Gastroesophageal sphincter (tissue), 4 donors: ENCODE results near the gene HESX1. TPM values are rescaled to one million over a fixed set of nuclear protein-coding genes. Genes with fewer than 3 reads are reported as not detected.
A peak's percentile ranks its signal among the peaks of the same experiment; 100 is the strongest.

Experiments
- ATAC-seq: fragments of 150-250 bp; one replicate; pipeline ENCODE4 v1.9.1; 2016; ENCODE audit warnings: mild to moderate bottlenecking, moderate library complexity
- H3K27ac ChIP-seq, 4 donors: fragments of 200-600 bp; sonication (generic) in 3 of 4; 1 replicate in 3 of 4; 2 replicates in 1 of 4; pipeline ENCODE4 v1.5.1; 2016 to 2019
- H3K27me3 ChIP-seq: fragments of 200-600 bp; sonication (generic); one replicate; pipeline ENCODE4 v1.5.1; 2019
- H3K36me3 ChIP-seq, 2 donors: fragments of 200-600 bp; sonication (generic); one replicate each; pipeline ENCODE4 v1.5.1; 2019; ENCODE audit warnings: control low read depth in 1 of 2
- H3K4me1 ChIP-seq, 3 donors: fragments of 200-600 bp; sonication (generic); 1 replicate in 2 of 3; 2 replicates in 1 of 3; pipeline ENCODE4 v1.5.1; 2016 to 2019; ENCODE audit warnings: control low read depth in 2 of 3
- H3K4me3 ChIP-seq, 2 donors: fragments of 200-600 bp; sonication (generic); one replicate each; pipeline ENCODE4 v1.5.1; 2019; ENCODE audit warnings: mild to moderate bottlenecking in 1 of 2, moderate library complexity in 1 of 2
- H3K9me3 ChIP-seq, 3 donors: fragments of 200-600 bp; sonication (generic); one replicate each; pipeline ENCODE4 v1.5.1; 2017 to 2019; ENCODE audit warnings: control low read depth in 2 of 3
- CTCF ChIP-seq, 4 experiments: fragments of 200-600 bp in 2 of 4; fragments of 450-650 bp in 2 of 4; sonication (generic) in 1 of 4; IDR thresholded peaks; one replicate each; pipeline ENCODE4 v1.5.1; 2017 to 2019; ENCODE audit warnings: antibody characterized with exemption in 4 of 4, mild to moderate bottlenecking in 2 of 4, moderate library complexity in 2 of 4
- EP300 ChIP-seq: sonication (generic); formaldehyde crosslinking; IDR thresholded peaks from one replicate; pipeline ENCODE4 v1.6.1; 2017; ENCODE audit warnings: antibody characterized with exemption, mild to moderate bottlenecking
- POLR2A ChIP-seq, 2 donors: fragments of 450-650 bp; IDR thresholded peaks; one replicate each; pipeline ENCODE4 v1.6.1; 2017; ENCODE audit warnings: antibody characterized with exemption in 2 of 2, mild to moderate bottlenecking in 2 of 2, moderate library complexity in 1 of 2
- POLR2AphosphoS5 ChIP-seq: sonication (generic); formaldehyde crosslinking; IDR thresholded peaks from one replicate; pipeline ENCODE4 v1.6.1; 2017; ENCODE audit warnings: antibody characterized with exemption
- WGBS, 2 donors: methylation state at CpG; one replicate each; pipeline ENCODE4 v1.1.5; 2018; ENCODE audit warnings: low coverage in 1 of 2; 5-methylcytosine and 5-hydroxymethylcytosine counted together
- total RNA-seq, 4 donors: library from RNA; depleted of rRNA; stranded (reverse); fragments of >200 nt; gene quantifications; one replicate each; pipeline ENCODE4 v1.1.0, GENCODE V29; 2016

Gene HESX1
- total RNA-seq, 4 donors from 2014 or later = not detected

GRCh38 chr3:57230006-57230405 lies 30.2 kb upstream of the HESX1 start:
- H3K9me3 ChIP-seq = no peaks in the 10 kb centered on the region
- peak overlapping the region in 2 of 4 donors; percentile 95 to 98 for H3K27ac ChIP-seq
- no peaks in the 10 kb centered on the region for H3K27me3 ChIP-seq
- no peak for ATAC-seq
- WGBS, 2 donors = 83 to 86% methylated on average over 2 of the region's 2 CpGs
- H3K4me1 ChIP-seq = peaks cover 0 to 66% (median 9%) of the 10 kb centered on the region in 3 donors
- TF ChIP-seq CTCF (IDR thresholded peaks at IDR 0.05) (no peak), POLR2AphosphoS5 (no peak), EP300 (no peak), POLR2A (IDR thresholded peaks at IDR 0.05) (no peak)
- H3K36me3 ChIP-seq = no peaks in the 10 kb centered on the region
- H3K4me3 ChIP-seq = no peak overlapping the region

- Histone ChIP-seq H3K36me3 (no peaks in the 10 kb centered on the region), H3K4me3 (peak overlapping the region; percentile 67 to 97), H3K27ac (peak overlapping the region; percentile 83 to 98 (median 96)), H3K4me1 (peaks cover 0 to 53% (median 9%) of the 10 kb centered on the region in 3 donors), H3K9me3 (no peaks in the 10 kb centered on the region), H3K27me3 (no peaks in the 10 kb centered on the region)
- WGBS, 2 donors = 0% methylated on average over 4 to 22 of the region's 70 CpGs
- TF ChIP-seq POLR2A (IDR thresholded peaks at IDR 0.05) = peak in 1 of 2 donors; percentile 20
- TF ChIP-seq EP300 = no peak
- TF ChIP-seq CTCF (IDR thresholded peaks at IDR 0.05) = no peak
- peak; percentile 57 for TF ChIP-seq POLR2AphosphoS5
- ATAC-seq = peak; percentile 73
Observed at GRCh38 chr3:57227930-57228751, 28.4 kb upstream of the HESX1 start.

GRCh38 chr3:57227204-57227929 lies 27.6 kb upstream of the HESX1 start, which contains the start of gene APPL1:
APPL1 (plus strand) TSS chr3:57227729; CDS start chr3:57227884, 155 bp downstream.
- 0% methylated on average over 8 to 13 of the region's 71 CpGs for WGBS, 2 donors
- H3K27ac ChIP-seq = peak within 1 kb of the TSS; percentile 83 to 98 (median 96)
- no peaks in the 10 kb centered on the region for H3K9me3 ChIP-seq
- no peaks in the 10 kb centered on the region for H3K27me3 ChIP-seq
- no peaks in the 10 kb centered on the region for H3K36me3 ChIP-seq
- TF ChIP-seq POLR2AphosphoS5 (peak; percentile 78), POLR2A (IDR thresholded peaks at IDR 0.05) (peak; percentile 80 to 82), CTCF (IDR thresholded peaks at IDR 0.05) (peak in 1 of 4 experiments; percentile 17), EP300 (no peak)
- H3K4me3 ChIP-seq = peak within 1 kb of the TSS; percentile 67 to 97
- peaks cover 0 to 53% (median 9%) of the 10 kb centered on the region in 3 donors for H3K4me1 ChIP-seq
- peak; percentile 99 for ATAC-seq

GRCh38 chr3:57226176-57226575 lies 26.4 kb upstream of the HESX1 start:
- Histone ChIP-seq H3K36me3 (no peaks in the 10 kb centered on the region), H3K27ac (peak overlapping the region in 1 of 4 donors; percentile 98), H3K27me3 (no peaks in the 10 kb centered on the region), H3K4me3 (no peak overlapping the region), H3K9me3 (no peaks in the 10 kb centered on the region), H3K4me1 (peaks cover 0 to 41% (median 9%) of the 10 kb centered on the region in 3 donors)
- TF ChIP-seq POLR2AphosphoS5 (no peak), POLR2A (IDR thresholded peaks at IDR 0.05) (no peak), EP300 (no peak), CTCF (IDR thresholded peaks at IDR 0.05) (no peak)
- WGBS, 2 donors = 42 to 70% methylated on average over 2 of the region's 2 CpGs
- no peak for ATAC-seq
